ENCODE measurements around the gene IL2RA. TPM values are rescaled to one million over a fixed set of nuclear protein-coding genes. Genes with fewer than 3 reads are reported as not detected.
A peak's percentile ranks its signal among the peaks of the same experiment; 100 is the strongest.

Gene IL2RA
- total RNA-seq, 3 donors from 2014 or later (not counting 1 experiment from before 2014, with no cell fraction given), result 3.4 to 11.2 (median 3.7) TPM

DNA sequence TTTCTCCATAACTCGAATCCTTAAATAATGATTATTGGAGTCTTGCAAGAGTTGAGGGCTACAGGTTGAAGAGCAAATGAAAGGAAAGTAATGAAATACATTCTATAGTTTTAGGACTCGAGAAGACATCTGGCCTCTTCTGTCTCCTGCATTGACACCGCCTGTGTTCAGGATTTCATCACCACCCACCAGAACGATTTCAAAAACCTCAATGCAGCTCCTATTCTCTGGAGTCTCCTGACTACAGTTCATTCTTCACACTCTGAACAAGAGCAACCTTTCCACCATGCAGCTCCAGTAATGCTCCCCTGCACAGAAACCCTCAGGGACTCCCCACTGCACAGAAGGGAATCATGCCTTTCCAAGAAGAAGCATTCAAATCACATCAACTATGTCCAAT lies 90.3 kb downstream of the IL2RA start:
- no peaks in the 10 kb centered on the region for H3K27me3 ChIP-seq (ENCODE audit: control insufficient read depth, insufficient read depth, low read length)
- no peak for DNase-seq
- peaks cover 32 to 35% of the 10 kb centered on the region in 2 donors for H3K4me1 Mint-ChIP-seq
- H3K9me3 Mint-ChIP-seq, result no peaks in the 10 kb centered on the region
- no peak for ATAC-seq
- peaks cover 23% of the 10 kb centered on the region for H3K4me1 ChIP-seq (ENCODE audit: control insufficient read depth, insufficient read depth, low read length)
- TF ChIP-seq, protein P1, sequence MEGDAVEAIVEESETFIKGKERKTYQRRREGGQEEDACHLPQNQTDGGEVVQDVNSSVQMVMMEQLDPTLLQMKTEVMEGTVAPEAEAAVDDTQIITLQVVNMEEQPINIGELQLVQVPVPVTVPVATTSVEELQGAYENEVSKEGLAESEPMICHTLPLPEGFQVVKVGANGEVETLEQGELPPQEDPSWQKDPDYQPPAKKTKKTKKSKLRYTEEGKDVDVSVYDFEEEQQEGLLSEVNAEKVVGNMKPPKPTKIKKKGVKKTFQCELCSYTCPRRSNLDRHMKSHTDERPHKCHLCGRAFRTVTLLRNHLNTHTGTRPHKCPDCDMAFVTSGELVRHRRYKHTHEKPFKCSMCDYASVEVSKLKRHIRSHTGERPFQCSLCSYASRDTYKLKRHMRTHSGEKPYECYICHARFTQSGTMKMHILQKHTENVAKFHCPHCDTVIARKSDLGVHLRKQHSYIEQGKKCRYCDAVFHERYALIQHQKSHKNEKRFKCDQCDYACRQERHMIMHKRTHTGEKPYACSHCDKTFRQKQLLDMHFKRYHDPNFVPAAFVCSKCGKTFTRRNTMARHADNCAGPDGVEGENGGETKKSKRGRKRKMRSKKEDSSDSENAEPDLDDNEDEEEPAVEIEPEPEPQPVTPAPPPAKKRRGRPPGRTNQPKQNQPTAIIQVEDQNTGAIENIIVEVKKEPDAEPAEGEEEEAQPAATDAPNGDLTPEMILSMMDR (IDR thresholded peaks at IDR 0.05), result no peak
- H3K27ac Mint-ChIP-seq, result peak overlapping the region; percentile 19 to 45
- no peaks in the 10 kb centered on the region for H3K27me3 Mint-ChIP-seq (ENCODE audit: low read depth in 2 of 2)
- H3K9me3 ChIP-seq (ENCODE audit: control insufficient read depth, insufficient read depth, low read length), result no peaks in the 10 kb centered on the region
- H3K4me3 ChIP-seq (ENCODE audit: low read length), result no peak overlapping the region
- 63% methylated on average over 3 of the region's 4 CpGs for WGBS (ENCODE audit: insufficient coverage)
- no peaks in the 10 kb centered on the region for H3K36me3 Mint-ChIP-seq
- H3K36me3 ChIP-seq (ENCODE audit: control insufficient read depth, insufficient read depth, low read length), result no peaks in the 10 kb centered on the region
- H3K4me3 Mint-ChIP-seq, result no peak overlapping the region
- intact Hi-C loops (cut with micrococcal nuclease), result loop anchor here (10.0 kb wide), 2 partner anchors 113 to 277 kb away; partner anchors contain the start of gene RBM17
- H3K27ac ChIP-seq (ENCODE audit: low read length), result no peak overlapping the region

GRCh38 chr10:5971315-5971832 lies 90.8 kb downstream of the IL2RA start:
- DNase-seq (peak in 1 of 2 donors; percentile 40), ATAC-seq (no peak)
- H3K27ac ChIP-seq (ENCODE audit: low read length), result peak overlapping the region; percentile 2
- H3K9me3 Mint-ChIP-seq, result no peaks in the 10 kb centered on the region
- no peak overlapping the region for H3K4me3 Mint-ChIP-seq
- H3K4me1 ChIP-seq (ENCODE audit: control insufficient read depth, insufficient read depth, low read length), result peaks cover 20% of the 10 kb centered on the region
- peak overlapping the region; percentile 19 to 45 for H3K27ac Mint-ChIP-seq
- WGBS (ENCODE audit: insufficient coverage), result 61% methylated on average over 7 of the region's 8 CpGs
- H3K36me3 ChIP-seq (ENCODE audit: control insufficient read depth, insufficient read depth, low read length), result no peaks in the 10 kb centered on the region
- no peaks in the 10 kb centered on the region for H3K27me3 ChIP-seq (ENCODE audit: control insufficient read depth, insufficient read depth, low read length)
- H3K4me3 ChIP-seq (ENCODE audit: low read length), result no peak overlapping the region
- no peaks in the 10 kb centered on the region for H3K36me3 Mint-ChIP-seq
- peaks cover 28 to 30% of the 10 kb centered on the region in 2 donors for H3K4me1 Mint-ChIP-seq
- H3K27me3 Mint-ChIP-seq (ENCODE audit: low read depth in 2 of 2), result no peaks in the 10 kb centered on the region
- H3K9me3 ChIP-seq (ENCODE audit: control insufficient read depth, insufficient read depth, low read length), result no peaks in the 10 kb centered on the region
- intact Hi-C loops (cut with micrococcal nuclease), result loop anchor here (10.0 kb wide), 2 partner anchors 113 to 277 kb away; partner anchors contain the start of gene RBM17
- TF ChIP-seq, protein P1 (IDR thresholded peaks at IDR 0.05), result no peak

DNA sequence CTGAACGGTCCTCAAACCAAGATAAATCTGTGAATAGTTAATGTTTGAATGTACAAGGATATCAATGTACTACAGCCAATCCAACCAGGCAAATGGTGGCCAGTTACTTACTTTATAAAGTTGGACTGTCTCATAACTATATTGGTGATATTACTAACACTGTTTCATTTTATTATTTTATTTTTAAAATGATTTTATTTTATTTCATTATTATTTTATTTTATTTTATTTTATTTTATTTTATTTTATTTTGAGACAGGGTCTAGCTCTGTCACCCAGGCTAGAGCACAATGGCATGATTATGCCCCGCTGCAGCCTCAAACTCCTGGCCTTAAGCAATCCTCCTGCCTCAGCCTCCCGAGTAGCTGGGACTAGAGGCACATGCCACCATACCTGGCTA lies 91.6 kb downstream of the IL2RA start:
- Histone ChIP-seq H3K4me3 (ENCODE audit: low read length) (no peak overlapping the region), H3K36me3 (ENCODE audit: control insufficient read depth, insufficient read depth, low read length) (no peaks in the 10 kb centered on the region), H3K27me3 (ENCODE audit: control insufficient read depth, insufficient read depth, low read length) (no peaks in the 10 kb centered on the region), H3K9me3 (ENCODE audit: control insufficient read depth, insufficient read depth, low read length) (no peaks in the 10 kb centered on the region), H3K4me1 (ENCODE audit: control insufficient read depth, insufficient read depth, low read length) (peaks cover 12% of the 10 kb centered on the region), H3K27ac (ENCODE audit: low read length) (no peak overlapping the region)
- Mint-ChIP-seq H3K9me3 (no peaks in the 10 kb centered on the region), H3K27me3 (ENCODE audit: low read depth in 2 of 2) (no peaks in the 10 kb centered on the region), H3K4me1 (peaks cover 21% of the 10 kb centered on the region in 2 donors), H3K36me3 (no peaks in the 10 kb centered on the region), H3K27ac (no peak overlapping the region), H3K4me3 (no peak overlapping the region)
- ATAC-seq (no peak), DNase-seq (no peak)
- WGBS (ENCODE audit: insufficient coverage), result 89% methylated on average over 3 of the region's 3 CpGs
- intact Hi-C loops (cut with micrococcal nuclease), result loop anchor here (10.0 kb wide), 2 partner anchors 114 to 276 kb away; partner anchors contain the start of gene RBM17
- TF ChIP-seq, protein P1 (IDR thresholded peaks at IDR 0.05), result no peak

DNA sequence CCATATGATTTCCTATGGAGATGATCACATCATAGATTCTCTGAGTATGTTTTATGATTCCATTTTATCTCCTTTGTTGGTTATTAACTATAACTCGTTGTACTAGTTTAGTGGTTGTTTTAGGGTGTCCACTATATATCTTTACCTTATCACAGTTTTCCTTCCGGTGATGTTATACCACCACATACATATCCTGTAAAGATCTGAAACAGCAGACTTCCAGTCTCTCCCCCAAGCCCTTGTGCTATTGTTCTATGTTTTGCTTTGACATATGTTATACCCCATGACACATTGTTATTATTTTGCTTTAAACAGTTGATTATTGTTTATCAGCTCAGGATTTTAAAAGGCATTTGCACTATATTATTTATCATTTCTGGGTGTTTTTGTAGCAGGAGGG lies 92.1 kb downstream of the IL2RA start:
- Mint-ChIP-seq H3K36me3 (no peaks in the 10 kb centered on the region), H3K27me3 (ENCODE audit: low read depth in 2 of 2) (no peaks in the 10 kb centered on the region), H3K27ac (no peak overlapping the region), H3K4me1 (peaks cover 16 to 17% of the 10 kb centered on the region in 2 donors), H3K4me3 (no peak overlapping the region), H3K9me3 (no peaks in the 10 kb centered on the region)
- TF ChIP-seq, protein P1 (IDR thresholded peaks at IDR 0.05), result no peak
- Histone ChIP-seq H3K4me3 (ENCODE audit: low read length) (no peak overlapping the region), H3K9me3 (ENCODE audit: control insufficient read depth, insufficient read depth, low read length) (no peaks in the 10 kb centered on the region), H3K27me3 (ENCODE audit: control insufficient read depth, insufficient read depth, low read length) (no peaks in the 10 kb centered on the region), H3K4me1 (ENCODE audit: control insufficient read depth, insufficient read depth, low read length) (peaks cover 8% of the 10 kb centered on the region), H3K36me3 (ENCODE audit: control insufficient read depth, insufficient read depth, low read length) (no peaks in the 10 kb centered on the region), H3K27ac (ENCODE audit: low read length) (no peak overlapping the region)
- no peak for DNase-seq
- intact Hi-C loops (cut with micrococcal nuclease), result loop anchor here (10.0 kb wide), 2 partner anchors 115 to 275 kb away; partner anchors contain the start of gene RBM17
- ATAC-seq, result no peak
- WGBS (ENCODE audit: insufficient coverage), result 100% methylated on average over 1 of the region's 2 CpGs

Data from natural killer cell (primary cell).